ENCODE data around the gene DCAF4. TPM values are rescaled to one million over a fixed set of nuclear protein-coding genes. Genes with fewer than 3 reads are reported as not detected.

The DCAF4 gene
- total and polyA plus RNA-seq, 4 experiments from 2014 or later, result 7.2 to 26.9 (median 17.7) TPM

- Mint-ChIP-seq H3K27me3 (peaks cover 0 to 3% of the 10 kb centered on the region in 2 donors), H3K4me1 (peaks cover 0 to 4% (median under 1%) of the 10 kb centered on the region in 4 donors), H3K9me3 (peaks cover 0 to 4% (median 0%) of the 10 kb centered on the region in 8 donors), H3K4me3 (no peak overlapping the region), H3K27ac (no peak overlapping the region), H3K36me3 (no peaks in the 10 kb centered on the region)
- ChIA-PET CTCF (ENCODE audit: partially characterized antibody) (interaction anchor here (0.7 kb wide), 1 partner anchor 22 kb away, joined by 4 read pairs; no protein-coding TSS in a partner anchor), POLR2A (ENCODE audit: partially characterized antibody) (no interaction called here)
- intact Hi-C loops (cut with micrococcal nuclease), result no loop called here
- Histone ChIP-seq H3K36me3 (ENCODE audit: insufficient read depth, low read length) (no peaks in the 10 kb centered on the region), H3K27me3 (ENCODE audit: insufficient read depth, low read length) (no peaks in the 10 kb centered on the region), H3K4me3 (ENCODE audit: low read length in 2 of 2) (no peak overlapping the region), H3K27ac (ENCODE audit: low read depth, low read length) (no peak overlapping the region), H3K4me1 (ENCODE audit: insufficient read depth, low read length) (no peaks in the 10 kb centered on the region), H3K9me3 (ENCODE audit: control insufficient read depth in 1 of 2, low read length in 2 of 2) (no peaks in the 10 kb centered on the region)
- no peak for DNase-seq
Measured at GRCh38 chr14:72882047-72882446, 44.2 kb upstream of the DCAF4 start.

- CTCF ChIA-PET (ENCODE audit: partially characterized antibody), result interaction anchor here (0.7 kb wide), 1 partner anchor 21 kb away, joined by 4 read pairs; no protein-coding TSS in a partner anchor
- peaks cover 0 to 3% of the 10 kb centered on the region in 2 donors for H3K27me3 Mint-ChIP-seq
Measured at GRCh38 chr14:72882463-72882862, 43.8 kb upstream of the DCAF4 start.

GRCh38 chr14:72883109-72883508 lies 43.2 kb upstream of the DCAF4 start:
- ChIA-PET POLR2A (ENCODE audit: partially characterized antibody) (no interaction called here), CTCF (ENCODE audit: partially characterized antibody) (no interaction called here)
- intact Hi-C loops (cut with micrococcal nuclease), result no loop called here
- Histone ChIP-seq H3K4me3 (ENCODE audit: low read length in 2 of 2) (no peak overlapping the region), H3K27ac (ENCODE audit: low read depth, low read length) (no peak overlapping the region), H3K9me3 (ENCODE audit: control insufficient read depth in 1 of 2, low read length in 2 of 2) (no peaks in the 10 kb centered on the region), H3K4me1 (ENCODE audit: insufficient read depth, low read length) (no peaks in the 10 kb centered on the region), H3K27me3 (ENCODE audit: insufficient read depth, low read length) (no peaks in the 10 kb centered on the region), H3K36me3 (ENCODE audit: insufficient read depth, low read length) (no peaks in the 10 kb centered on the region)
- no peak overlapping the region for H3K4me3 Mint-ChIP-seq
- H3K9me3 Mint-ChIP-seq, result peaks cover 0 to 4% (median 0%) of the 10 kb centered on the region in 8 donors
- H3K27ac Mint-ChIP-seq, result no peak overlapping the region
- no peak for DNase-seq
- no peaks in the 10 kb centered on the region for H3K36me3 Mint-ChIP-seq
- H3K27me3 Mint-ChIP-seq, result peaks cover 0 to 3% of the 10 kb centered on the region in 2 donors
- peaks cover 0 to 4% (median under 1%) of the 10 kb centered on the region in 4 donors for H3K4me1 Mint-ChIP-seq

More at GRCh38 chr14:72882463-72882862, 43.8 kb upstream of the DCAF4 start:
- Histone ChIP-seq H3K27me3 (ENCODE audit: insufficient read depth, low read length) (no peaks in the 10 kb centered on the region), H3K4me1 (ENCODE audit: insufficient read depth, low read length) (no peaks in the 10 kb centered on the region), H3K27ac (ENCODE audit: low read depth, low read length) (no peak overlapping the region), H3K4me3 (ENCODE audit: low read length in 2 of 2) (no peak overlapping the region), H3K36me3 (ENCODE audit: insufficient read depth, low read length) (no peaks in the 10 kb centered on the region), H3K9me3 (ENCODE audit: control insufficient read depth in 1 of 2, low read length in 2 of 2) (no peaks in the 10 kb centered on the region)
- H3K4me3 Mint-ChIP-seq, result no peak overlapping the region
- no peak for DNase-seq
- no peaks in the 10 kb centered on the region for H3K36me3 Mint-ChIP-seq
- POLR2A ChIA-PET (ENCODE audit: partially characterized antibody), result no interaction called here
- H3K9me3 Mint-ChIP-seq, result peaks cover 0 to 4% (median 0%) of the 10 kb centered on the region in 8 donors
- H3K4me1 Mint-ChIP-seq, result peaks cover 0 to 4% (median under 1%) of the 10 kb centered on the region in 4 donors
- H3K27ac Mint-ChIP-seq, result no peak overlapping the region
- intact Hi-C loops (cut with micrococcal nuclease), result no loop called here

GRCh38 chr14:72883961-72884360 lies 42.3 kb upstream of the DCAF4 start:
- no peaks in the 10 kb centered on the region for H3K27me3 ChIP-seq (ENCODE audit: insufficient read depth, low read length)
- ChIA-PET CTCF (ENCODE audit: partially characterized antibody) (interaction anchor here (0.7 to 1.0 kb wide), 3 partner anchors 10 to 367 kb away, joined by 3 read pairs; partner anchors contain the start of gene DPF3), POLR2A (ENCODE audit: partially characterized antibody) (no interaction called here)
- H3K27ac ChIP-seq (ENCODE audit: low read depth, low read length), result no peak overlapping the region
- peaks cover 0 to 4% (median under 1%) of the 10 kb centered on the region in 4 donors for H3K4me1 Mint-ChIP-seq
- no peaks in the 10 kb centered on the region for H3K36me3 ChIP-seq (ENCODE audit: insufficient read depth, low read length)
- H3K4me3 Mint-ChIP-seq, result no peak overlapping the region
- peaks cover 0 to 5% of the 10 kb centered on the region in 2 donors for H3K27me3 Mint-ChIP-seq
- H3K36me3 Mint-ChIP-seq, result no peaks in the 10 kb centered on the region
- no peaks in the 10 kb centered on the region for H3K9me3 ChIP-seq (ENCODE audit: control insufficient read depth in 1 of 2, low read length in 2 of 2)
- no peak for DNase-seq
- peaks cover 0 to 4% (median 0%) of the 10 kb centered on the region in 8 donors for H3K9me3 Mint-ChIP-seq
- intact Hi-C loops (cut with micrococcal nuclease), result no loop called here
- no peak overlapping the region for H3K27ac Mint-ChIP-seq
- H3K4me3 ChIP-seq (ENCODE audit: low read length in 2 of 2), result no peak overlapping the region
- no peaks in the 10 kb centered on the region for H3K4me1 ChIP-seq (ENCODE audit: insufficient read depth, low read length)

- no peaks in the 10 kb centered on the region for H3K36me3 Mint-ChIP-seq
- CTCF ChIA-PET (ENCODE audit: partially characterized antibody), result interaction anchor here (0.8 to 1.0 kb wide), 2 partner anchors 20 to 367 kb away, joined by 3 read pairs; no protein-coding TSS in a partner anchor
- Histone ChIP-seq H3K4me1 (ENCODE audit: insufficient read depth, low read length) (no peaks in the 10 kb centered on the region), H3K9me3 (ENCODE audit: control insufficient read depth in 1 of 2, low read length in 2 of 2) (no peaks in the 10 kb centered on the region), H3K36me3 (ENCODE audit: insufficient read depth, low read length) (no peaks in the 10 kb centered on the region), H3K4me3 (ENCODE audit: low read length in 2 of 2) (no peak overlapping the region), H3K27me3 (ENCODE audit: insufficient read depth, low read length) (no peaks in the 10 kb centered on the region), H3K27ac (ENCODE audit: low read depth, low read length) (no peak overlapping the region)
- DNase-seq, result no peak
- peaks cover 0 to 4% (median under 1%) of the 10 kb centered on the region in 4 donors for H3K4me1 Mint-ChIP-seq
- H3K27ac Mint-ChIP-seq, result no peak overlapping the region
- intact Hi-C loops (cut with micrococcal nuclease), result no loop called here
- H3K4me3 Mint-ChIP-seq, result no peak overlapping the region
- POLR2A ChIA-PET (ENCODE audit: partially characterized antibody), result no interaction called here
- H3K27me3 Mint-ChIP-seq, result peaks cover 0 to 5% of the 10 kb centered on the region in 2 donors
- H3K9me3 Mint-ChIP-seq, result peaks cover 0 to 4% (median 0%) of the 10 kb centered on the region in 8 donors
Measured at GRCh38 chr14:72884386-72884785, 41.9 kb upstream of the DCAF4 start.

GRCh38 chr14:72887514-72887913 lies 38.8 kb upstream of the DCAF4 start:
- no peak overlapping the region for H3K27ac ChIP-seq (ENCODE audit: low read depth, low read length)
- no peak overlapping the region for H3K4me3 Mint-ChIP-seq
- H3K9me3 Mint-ChIP-seq, result peaks cover 0 to 4% (median 0%) of the 10 kb centered on the region in 8 donors
- no peak overlapping the region for H3K4me3 ChIP-seq (ENCODE audit: low read length in 2 of 2)
- intact Hi-C loops (cut with micrococcal nuclease), result no loop called here
- H3K27ac Mint-ChIP-seq, result no peak overlapping the region
- no peaks in the 10 kb centered on the region for H3K27me3 ChIP-seq (ENCODE audit: insufficient read depth, low read length)
- peaks cover 11% of the 10 kb centered on the region for H3K4me1 ChIP-seq (ENCODE audit: insufficient read depth, low read length)
- peaks cover 0 to 4% of the 10 kb centered on the region in 2 donors for H3K36me3 Mint-ChIP-seq
- DNase-seq, result no peak
- peaks cover 4 to 14% (median 8%) of the 10 kb centered on the region in 4 donors for H3K4me1 Mint-ChIP-seq
- ChIA-PET CTCF (ENCODE audit: partially characterized antibody) (interaction anchor here (1.6 to 7.6 kb wide), 2 partner anchors 17 to 370 kb away, joined by 5 to 67 read pairs; no protein-coding TSS in a partner anchor), POLR2A (ENCODE audit: partially characterized antibody) (no interaction called here)
- peaks cover 13 to 15% of the 10 kb centered on the region in 2 donors for H3K27me3 Mint-ChIP-seq
- H3K9me3 ChIP-seq (ENCODE audit: control insufficient read depth in 1 of 2, low read length in 2 of 2), result no peaks in the 10 kb centered on the region
- no peaks in the 10 kb centered on the region for H3K36me3 ChIP-seq (ENCODE audit: insufficient read depth, low read length)

- Mint-ChIP-seq H3K36me3 (peaks cover 0 to 6% of the 10 kb centered on the region in 2 donors), H3K4me3 (no peak overlapping the region), H3K27me3 (peaks cover 10 to 17% of the 10 kb centered on the region in 2 donors), H3K9me3 (peaks cover 0 to 4% (median 0%) of the 10 kb centered on the region in 8 donors), H3K4me1 (peaks cover 4 to 17% (median 11%) of the 10 kb centered on the region in 4 donors), H3K27ac (no peak overlapping the region)
- POLR2A ChIA-PET (ENCODE audit: partially characterized antibody), result no interaction called here
- Histone ChIP-seq H3K27me3 (ENCODE audit: insufficient read depth, low read length) (no peaks in the 10 kb centered on the region), H3K4me3 (ENCODE audit: low read length in 2 of 2) (no peak overlapping the region), H3K27ac (ENCODE audit: low read depth, low read length) (no peak overlapping the region), H3K36me3 (ENCODE audit: insufficient read depth, low read length) (no peaks in the 10 kb centered on the region), H3K4me1 (ENCODE audit: insufficient read depth, low read length) (peaks cover 15% of the 10 kb centered on the region), H3K9me3 (ENCODE audit: control insufficient read depth in 1 of 2, low read length in 2 of 2) (no peaks in the 10 kb centered on the region)
- intact Hi-C loops (cut with micrococcal nuclease), result no loop called here
- CTCF ChIA-PET (ENCODE audit: partially characterized antibody), result interaction anchor here (1.6 to 7.6 kb wide), 2 partner anchors 16 to 371 kb away, joined by 5 to 67 read pairs; no protein-coding TSS in a partner anchor
- DNase-seq, result no peak
Measured at GRCh38 chr14:72888192-72888591, 38.1 kb upstream of the DCAF4 start.
